CD4-positive, alpha-beta T cell treated with Interleukin-1 beta for 1 hour (primary cell): ENCODE data around the gene TTN.
"Not testable (repeated sequence)": the region's sequence is repeated elsewhere in the genome, so short reads cannot be mapped to it uniquely, and the experiment has no call there.

Experiments used
- DNase-seq, 2 donors: peaks; one replicate each; pipeline ENCODE4 v3.0.0-alpha.2; 2020 to 2022

Gene TTN

DNA sequence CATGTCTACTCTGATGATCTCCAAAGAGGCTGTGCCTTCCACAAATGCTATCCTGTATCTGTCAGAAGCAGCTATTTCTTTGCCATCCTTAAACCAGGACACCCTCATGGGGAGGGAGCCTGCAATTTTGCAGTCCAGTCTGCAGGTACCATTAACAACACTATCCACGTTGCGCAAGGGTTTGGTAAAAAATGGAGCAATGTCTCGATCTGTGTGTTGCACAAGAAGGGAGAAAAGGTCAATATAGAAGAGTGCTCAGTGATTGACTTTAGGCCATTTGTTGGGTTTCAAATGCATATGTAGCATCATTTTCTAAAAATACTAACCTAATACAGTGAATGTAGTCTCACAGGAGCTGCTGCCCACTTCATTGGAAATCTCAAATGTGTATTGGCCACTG lies 74.3 kb downstream of the TTN start:
- DNase-seq = no peak

DNA sequence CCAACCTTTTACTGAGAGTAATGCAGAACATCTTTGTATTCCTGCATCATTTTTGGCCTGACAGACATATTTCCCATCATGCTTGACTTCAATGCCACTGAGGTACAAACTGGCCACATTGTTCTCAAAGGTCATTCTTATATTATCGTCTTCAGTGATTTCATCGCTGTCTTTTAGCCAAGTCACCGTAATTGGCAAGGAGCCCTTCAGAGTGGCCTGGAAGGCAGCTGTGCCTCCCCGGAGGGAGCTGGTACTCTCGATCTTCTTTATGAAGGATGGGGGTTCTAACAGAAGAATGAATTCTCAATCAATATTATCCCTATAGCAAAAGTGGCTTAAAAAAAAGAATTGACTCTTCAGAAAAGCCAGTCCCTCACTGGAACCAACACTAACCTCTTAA lies 75.9 kb downstream of the TTN start:
- no peak for DNase-seq

DNA sequence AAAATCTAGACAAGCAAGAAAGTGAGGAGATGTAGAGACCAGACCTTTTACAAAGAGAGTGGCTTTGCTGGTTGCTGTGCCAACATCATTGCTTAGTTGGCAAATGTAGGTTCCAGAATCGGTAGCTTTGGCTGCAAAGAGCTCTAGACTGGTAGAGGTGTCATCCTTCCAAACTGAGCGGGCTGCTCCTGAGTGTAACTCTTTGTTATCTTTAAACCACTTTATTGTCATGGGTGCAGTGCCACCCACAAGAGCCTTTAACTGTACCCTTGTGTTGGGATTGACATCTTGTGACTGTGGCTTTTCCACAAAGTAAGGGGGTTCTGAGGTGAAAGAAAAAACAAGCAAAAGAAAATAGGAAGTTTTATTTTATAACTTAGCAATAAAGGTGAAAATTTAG lies 77.2 kb downstream of the TTN start:
- no peak for DNase-seq

DNA sequence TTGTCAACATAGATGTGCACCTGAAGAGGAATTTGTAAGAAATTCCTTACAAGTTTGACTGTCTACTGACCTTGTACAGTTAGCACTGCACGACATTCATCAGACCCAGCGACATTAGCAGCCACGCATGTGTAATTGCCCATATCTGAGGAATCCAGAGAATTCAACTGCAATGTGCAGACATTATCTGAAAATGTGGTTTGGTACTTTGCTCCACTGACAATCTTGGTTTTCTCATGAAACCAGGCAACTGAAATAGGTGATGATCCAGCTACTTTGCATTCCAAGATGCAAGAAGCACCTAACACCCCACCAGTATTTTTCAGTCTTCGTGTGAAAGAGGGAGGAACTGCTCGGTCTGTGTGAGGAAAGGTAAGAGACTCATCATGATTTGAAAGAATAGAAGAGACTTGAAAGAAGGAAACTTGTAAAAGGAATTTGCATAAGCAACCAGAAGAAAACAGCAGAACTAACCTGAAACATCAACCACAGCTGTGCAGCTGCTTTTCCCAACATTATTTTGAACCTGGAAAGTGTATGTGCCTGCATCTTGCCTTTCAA lies 83.4 kb downstream of the TTN start:
- DNase-seq = no peak

DNA sequence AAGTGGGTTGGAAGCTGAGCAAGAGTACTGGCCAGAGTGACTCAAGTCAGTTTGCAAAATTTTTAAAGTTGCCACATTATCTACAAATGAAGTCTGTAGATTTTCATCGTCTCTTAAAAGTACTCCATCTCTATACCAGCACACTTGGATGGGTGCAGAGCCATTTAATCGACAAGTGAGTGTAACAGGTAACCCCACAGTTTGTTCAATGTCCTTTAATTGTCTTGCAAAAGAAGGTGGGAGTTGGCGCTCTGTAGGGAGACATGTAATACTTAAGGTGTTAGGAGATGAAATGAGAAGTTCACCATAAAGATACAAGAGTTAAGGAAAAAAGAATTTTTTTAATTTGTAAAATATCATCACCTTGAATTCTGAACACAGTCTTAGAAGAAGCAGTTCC lies 84.9 kb downstream of the TTN start:
- DNase-seq = no peak

DNA sequence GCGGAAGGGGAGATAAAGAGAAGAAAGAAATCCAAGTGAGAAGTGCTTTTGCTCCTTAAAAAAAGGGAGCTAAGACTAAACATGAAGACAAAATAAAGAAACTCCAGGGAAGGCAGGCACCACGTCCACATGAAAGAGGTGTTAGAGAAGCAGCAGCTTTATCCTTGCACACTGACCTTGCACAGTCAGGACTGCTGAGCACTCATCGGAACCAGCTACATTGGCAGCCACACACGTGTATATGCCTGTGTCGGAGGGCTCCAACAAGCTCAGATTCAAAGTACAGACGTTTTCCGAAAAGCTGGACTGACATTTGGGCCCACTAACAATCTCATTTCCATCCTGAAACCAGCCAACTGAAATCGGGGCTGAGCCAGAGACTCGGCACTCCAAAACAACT lies 88.2 kb downstream of the TTN start:
- DNase-seq = no peak

DNA sequence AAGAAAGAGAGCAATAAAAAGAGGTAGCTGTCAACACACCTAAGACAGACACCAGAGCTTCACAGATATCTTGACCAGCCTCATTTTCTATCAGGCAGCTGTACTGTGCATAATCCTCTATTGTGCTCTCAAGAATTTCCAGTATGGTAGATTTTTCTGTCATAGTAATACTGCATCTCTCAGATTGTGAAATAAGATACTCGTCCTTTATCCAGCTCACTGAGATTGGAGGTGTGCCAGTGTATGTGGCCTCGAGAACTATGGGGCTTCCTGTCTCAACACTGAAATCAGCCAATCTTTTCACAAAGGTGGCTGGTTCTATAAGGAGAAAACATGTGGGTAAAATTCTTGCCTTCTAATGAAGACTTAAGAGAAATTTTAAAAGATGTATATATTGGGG lies 88.9 kb downstream of the TTN start:
- no peak for DNase-seq

DNA sequence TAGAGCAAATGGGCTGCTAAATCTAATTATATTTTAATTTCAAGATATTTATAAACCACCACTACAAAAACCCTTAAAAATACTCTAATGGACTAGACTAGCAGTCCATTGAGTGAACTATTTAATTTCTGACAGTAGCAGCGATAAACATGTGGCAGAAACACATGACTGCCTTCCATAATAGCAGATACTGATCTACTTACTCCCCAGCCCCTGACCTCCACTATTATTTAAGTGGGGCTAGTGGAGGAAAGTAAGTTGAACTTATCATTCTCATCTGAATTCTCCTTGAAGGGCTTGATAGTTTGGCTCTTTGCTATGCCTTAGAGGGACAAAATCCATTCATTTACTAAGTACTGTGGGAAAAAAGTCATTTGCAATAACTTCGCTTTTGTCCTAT lies 90.8 kb downstream of the TTN start:
- no peak for DNase-seq

DNA sequence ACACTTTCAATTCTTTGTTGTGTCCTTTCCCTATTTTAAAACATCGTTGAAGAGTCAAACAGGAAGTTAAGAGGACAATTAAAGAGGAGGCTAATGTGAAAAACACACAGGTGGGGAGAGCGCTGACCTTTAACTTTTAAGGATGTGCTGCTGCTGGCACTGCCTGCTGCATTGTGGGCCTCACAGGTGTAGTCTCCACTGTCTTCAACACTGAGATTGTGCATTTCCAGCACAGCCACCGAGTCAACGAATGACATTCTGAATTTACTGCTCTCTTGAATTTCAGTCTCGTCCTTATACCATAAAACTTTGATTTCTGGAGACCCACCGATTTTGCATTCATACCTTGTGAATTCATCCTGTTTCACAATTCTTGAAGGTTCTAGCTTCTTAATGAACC lies 91.9 kb downstream of the TTN start:
- no peak for DNase-seq

DNA sequence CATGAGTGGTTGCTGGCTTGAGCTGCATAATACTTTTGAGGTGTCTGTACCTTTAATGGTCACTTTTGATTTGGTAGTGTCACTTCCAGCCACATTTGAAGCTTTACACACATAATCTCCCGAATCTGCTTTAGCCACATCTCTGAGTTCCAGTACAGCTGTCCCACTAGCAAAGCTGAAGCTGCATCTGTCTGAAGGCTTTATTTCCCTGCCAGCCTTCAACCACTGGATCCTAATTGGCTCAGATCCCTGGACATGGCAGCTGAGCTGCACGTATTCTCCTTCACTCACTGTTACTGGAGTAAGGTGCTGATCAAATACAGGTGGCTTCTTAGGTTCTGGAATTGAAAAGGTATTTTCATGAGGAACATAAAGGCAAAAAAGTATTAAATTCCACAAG lies 99.7 kb downstream of the TTN start:
- DNase-seq = no peak

DNA sequence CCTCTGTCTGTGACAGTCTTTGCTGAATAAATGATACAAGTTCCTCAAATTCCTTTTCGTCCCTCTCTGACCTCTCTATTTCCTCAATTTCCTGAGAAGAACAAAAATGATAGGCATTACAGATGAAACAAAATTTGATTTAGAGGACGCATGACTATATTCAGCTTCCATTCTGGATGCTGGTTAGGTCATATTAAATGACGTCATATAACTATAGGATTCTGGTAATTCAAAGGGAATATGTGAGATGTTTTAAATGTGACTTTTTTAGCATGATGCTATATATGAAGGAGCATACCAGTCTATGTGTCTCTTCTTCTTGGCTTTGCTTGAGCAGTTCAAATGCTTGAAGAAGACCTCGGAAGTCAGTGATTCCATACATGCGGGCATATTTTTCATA lies 102.3 kb downstream of the TTN start:
- no peak for DNase-seq

DNA sequence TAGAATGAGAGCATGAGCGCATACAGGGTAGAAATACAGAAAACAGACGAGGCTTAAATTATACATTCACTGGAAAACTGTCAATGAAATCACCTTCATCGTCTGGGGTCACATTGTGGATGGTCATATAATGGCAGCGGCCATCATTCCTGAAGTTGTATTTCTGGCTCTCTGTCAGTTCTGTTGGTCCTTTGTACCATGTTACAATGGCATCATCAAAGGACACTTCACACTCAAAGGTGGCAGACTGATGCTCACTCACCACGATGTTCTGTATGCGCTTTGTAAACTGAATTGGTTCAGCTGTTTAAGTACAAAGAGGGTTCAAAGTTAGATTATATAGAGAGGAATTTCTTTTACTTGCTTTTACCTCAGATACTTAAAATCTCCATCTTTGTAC lies 104.9 kb downstream of the TTN start:
- DNase-seq = no peak

DNA sequence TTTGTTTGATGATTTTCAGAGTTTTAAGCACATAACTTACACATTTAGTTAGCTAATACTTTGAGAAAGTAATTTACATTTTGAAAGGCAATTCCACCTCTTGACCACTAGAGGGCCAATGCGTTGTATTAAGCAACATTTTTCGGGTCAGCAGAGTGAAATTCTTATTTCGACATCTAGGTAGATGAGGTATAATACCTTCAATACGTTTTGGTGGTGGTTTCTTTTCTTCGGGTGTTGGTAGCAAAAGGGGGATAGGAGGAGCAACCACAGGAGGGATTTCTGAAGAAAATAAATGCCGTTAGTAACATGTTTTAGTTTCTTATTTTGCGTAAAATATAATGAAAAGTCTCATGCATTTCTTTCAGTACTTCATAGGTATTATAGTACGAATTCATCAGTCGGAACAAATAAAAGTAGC lies 106.3 kb downstream of the TTN start:
- peak in 1 of 2 donors; percentile 27 for DNase-seq

DNA sequence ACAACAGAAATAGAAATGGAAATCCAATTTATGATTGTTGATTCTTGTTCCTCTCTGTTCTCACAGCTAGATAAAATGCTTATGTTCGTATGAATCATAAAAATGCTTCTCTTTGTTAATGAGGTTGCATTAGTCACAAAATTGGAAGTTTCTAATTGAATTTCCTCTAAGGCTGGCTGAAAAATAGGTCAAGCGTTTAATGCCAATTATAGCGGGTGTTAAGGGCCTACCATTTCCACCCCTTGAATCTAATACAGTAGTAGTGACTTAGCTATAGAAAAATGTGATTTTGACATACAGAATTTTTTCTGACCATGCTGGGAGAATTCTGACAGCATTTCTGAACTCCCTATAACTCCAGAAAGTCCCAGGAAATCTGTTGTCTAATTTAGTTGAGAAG lies 107.1 kb downstream of the TTN start:
- no peak for DNase-seq

DNA sequence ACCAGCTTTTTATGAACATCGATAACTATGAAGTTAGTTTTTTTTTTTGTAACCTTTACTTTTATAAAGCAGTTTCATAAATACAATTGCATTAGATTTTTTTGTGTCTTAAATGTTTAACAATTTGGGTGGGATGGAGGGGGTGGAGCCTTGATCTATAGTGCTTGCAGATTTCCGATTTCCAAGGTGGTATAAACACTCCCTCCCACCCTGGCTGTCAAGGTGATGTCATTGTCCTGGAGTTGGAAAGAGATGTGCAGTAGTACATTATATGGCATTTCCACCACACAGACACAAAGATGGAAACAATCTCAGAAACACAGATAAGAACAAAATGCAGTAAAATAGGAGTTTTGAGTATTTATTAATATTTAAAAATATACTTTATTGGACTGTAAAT lies 114.4 kb downstream of the TTN start:
- no peak for DNase-seq

DNA sequence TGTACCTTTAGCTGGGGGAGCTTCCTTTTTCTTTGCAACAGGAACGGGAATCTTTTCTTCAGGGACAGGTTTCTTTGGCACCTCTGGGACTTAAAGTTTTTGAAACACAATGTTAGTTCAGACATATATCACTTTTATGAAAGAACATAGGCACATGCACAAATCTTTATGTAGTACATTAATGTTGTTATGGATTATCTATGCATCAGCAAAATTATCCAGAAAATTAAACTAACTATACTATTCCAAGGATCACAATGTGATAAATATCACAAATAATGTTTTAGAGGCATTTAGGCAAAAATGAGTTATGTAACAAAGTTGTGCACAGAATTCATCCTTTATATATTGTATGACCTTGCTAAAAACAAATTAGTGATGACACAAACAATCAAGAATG lies 117.4 kb downstream of the TTN start:
- no peak for DNase-seq

DNA sequence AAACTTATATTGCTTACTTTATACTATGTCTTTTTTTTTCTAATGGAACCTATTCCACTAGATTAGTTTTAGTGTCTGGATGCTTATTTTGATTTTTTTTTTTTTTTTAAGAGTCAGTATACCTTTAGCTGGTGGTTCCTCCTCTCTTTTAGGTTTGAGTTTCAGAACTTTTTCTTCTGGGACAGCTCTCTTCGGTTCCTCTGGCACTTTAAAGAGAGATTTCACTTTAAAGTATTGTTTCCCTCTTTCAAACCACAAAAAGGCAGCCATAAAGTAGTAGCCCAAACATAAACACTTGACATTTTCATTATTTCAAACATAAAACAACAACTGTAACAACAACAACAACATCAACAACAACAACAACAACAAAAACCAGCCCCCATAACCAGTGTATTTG lies 123.3 kb downstream of the TTN start:
- no peak for DNase-seq

DNA sequence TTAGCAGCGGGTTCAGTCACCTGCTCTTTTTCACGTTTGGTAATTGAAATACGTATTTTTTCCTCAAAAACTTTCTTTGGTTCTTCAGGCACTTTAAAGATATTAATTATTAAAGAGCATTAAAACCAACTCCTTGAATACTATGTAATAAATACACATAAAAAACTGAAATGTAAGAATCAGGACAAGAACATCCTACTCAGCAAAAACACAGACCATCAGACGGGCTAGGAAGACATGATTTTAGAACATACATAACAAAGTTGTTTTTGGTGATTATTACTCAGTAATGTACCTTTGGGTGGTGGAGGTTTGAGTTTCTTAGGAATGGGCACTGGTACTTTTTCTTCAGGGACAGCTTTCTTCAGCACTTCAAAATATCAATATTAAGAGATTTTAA lies 126.1 kb downstream of the TTN start:
- DNase-seq = no peak

DNA sequence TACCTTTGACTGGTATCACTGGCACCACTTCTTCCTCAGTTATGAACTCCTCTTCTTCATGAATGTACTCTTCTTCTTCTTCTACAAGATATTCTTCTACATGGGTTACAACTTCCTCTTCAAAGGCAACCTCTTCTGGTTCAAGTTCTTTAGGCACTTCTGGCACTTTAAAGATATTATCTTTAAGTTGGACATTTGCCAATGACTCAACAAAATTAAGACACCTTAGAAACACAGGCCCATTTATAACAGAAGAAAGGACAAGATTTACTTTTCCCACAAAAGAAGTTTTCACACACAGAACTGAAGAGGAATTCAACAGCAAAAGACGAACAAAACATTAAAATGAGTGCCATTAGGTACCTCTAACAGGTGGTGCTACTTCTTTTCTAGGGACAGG lies 127.3 kb downstream of the TTN start:
- no peak for DNase-seq

DNA sequence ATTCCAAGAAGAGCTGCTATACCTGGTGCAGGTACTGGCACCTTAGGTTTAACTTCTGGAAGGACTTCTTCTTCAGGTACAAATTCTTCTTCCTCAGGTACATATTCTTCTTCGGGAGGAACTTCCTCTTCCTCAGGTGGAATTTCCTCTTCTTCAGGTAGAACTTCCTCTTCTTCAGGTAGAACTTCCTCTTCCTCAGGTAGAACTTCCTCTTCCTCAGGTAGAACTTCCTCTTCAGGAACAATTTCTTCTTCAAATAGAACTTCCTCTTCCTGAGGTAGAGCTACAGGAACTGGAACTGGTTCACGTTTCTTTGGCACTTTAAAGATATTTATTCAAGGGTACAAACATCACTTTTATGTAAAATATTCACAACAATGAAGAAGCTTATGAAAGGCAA lies 129.6 kb downstream of the TTN start:
- no peak for DNase-seq

DNA sequence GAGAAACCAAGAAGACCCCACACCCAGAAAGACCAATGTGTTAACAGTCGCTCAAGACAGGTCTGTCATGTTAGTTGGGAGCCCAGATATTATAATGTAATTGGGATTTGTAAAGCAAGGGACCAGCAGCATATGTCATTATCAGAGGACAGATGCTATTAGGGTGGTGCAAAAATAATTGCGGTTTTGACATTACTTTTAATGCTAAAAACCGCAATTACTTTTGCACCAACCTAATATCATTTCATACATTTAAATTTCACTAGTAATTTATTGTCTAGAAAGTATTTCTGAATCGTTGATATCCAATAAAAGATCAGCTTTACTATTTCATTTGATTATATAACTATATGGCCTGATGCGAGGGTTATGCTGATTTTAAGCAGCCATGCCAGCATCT lies 131.2 kb downstream of the TTN start:
- DNase-seq = no peak

DNA sequence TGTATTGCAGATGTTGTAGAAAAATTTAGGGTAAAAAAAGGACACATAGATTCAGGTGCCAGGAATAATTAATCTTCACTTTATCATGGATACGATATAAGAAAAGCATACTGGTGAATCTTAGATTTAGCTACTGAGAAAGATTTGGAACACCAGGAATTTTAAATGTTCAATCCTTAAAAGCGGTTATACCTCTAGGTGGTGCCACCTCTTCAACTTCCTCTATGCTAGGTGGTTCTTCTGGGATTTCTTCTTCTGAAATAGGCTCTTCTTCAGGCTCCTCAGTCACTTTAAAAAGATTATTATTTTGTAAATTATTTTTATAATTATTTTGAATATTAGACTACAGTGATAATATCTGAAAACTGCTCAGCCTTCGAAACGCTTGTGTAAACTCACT lies 133.1 kb downstream of the TTN start:
- no peak for DNase-seq

DNA sequence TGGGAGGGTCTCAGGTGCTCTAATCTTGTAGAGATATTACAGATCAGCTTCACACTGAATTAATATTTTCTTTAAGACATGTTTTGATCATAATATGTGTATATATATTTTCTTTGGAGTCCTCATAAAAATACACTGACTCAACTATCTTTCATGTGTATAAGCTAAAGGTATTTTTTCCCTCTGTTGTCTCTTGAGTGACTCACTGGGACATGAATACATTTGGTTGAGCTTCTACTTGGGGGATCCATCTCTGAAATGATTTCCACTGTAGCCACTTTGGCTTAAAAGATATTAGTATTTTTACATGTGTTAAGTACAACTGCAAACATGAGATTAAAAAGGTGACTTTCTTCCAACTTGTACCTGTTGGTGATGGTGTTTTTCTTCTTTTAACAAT lies 140.8 kb downstream of the TTN start:
- no peak for DNase-seq

DNA sequence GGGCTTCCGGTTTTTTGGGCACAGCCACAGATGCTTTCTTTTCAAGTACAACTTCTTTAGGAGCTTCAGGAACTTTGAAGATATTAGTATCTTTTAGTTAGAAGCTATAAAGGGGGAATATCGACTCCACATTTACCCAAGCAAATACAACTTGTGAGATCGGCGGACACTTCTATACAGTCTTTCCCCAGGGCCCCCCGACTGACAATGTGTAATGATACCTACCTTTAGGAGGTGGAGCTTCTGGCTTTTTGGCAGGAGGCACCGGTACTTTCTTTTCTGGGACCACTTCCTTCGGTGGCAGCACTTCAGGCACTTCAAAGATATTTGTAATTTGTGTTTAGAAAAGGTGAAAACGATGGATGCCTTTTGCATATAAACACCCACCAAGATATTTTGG lies 148.7 kb downstream of the TTN start:
- DNase-seq = not testable (repeated sequence)

DNA sequence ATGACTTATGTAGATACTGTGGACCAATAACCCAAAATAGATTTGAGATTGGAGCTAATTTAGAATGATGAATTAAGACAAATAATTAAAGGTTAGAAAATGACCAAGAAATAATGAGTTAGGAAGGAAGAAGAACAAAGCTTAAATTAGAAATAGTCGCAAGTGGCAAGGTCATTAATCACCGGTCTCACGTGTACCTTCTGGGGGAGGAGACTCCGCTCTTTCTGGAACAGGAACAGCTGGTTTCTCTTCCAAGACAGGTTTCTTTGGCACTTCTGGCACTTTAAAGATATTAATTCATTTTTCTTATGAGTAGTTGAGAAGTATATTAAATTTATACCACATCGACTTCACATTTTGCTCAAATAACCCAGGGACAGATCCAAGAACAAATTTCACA lies 156.7 kb downstream of the TTN start:
- no peak for DNase-seq

DNA sequence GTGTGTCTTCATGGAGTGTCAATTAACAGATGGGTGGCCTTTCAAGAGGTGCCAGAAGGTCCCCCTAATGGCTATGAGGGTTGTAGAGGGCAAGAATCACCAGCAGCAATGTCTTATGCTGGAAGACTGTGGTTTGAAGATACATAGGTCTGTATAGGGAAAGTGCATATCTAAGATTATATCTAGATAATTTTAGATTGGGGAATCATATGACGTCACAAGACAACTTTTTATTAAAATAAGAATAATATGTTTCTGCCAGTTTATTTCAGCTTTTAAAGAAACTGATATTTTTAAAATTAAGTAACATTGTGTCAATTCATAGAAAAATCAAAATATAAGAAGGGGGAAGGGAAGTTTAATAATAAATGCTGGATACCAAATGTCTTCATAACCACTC lies 162.3 kb downstream of the TTN start:
- no peak for DNase-seq
